Measurements from ENCODE around the gene PSG1.

DNA sequence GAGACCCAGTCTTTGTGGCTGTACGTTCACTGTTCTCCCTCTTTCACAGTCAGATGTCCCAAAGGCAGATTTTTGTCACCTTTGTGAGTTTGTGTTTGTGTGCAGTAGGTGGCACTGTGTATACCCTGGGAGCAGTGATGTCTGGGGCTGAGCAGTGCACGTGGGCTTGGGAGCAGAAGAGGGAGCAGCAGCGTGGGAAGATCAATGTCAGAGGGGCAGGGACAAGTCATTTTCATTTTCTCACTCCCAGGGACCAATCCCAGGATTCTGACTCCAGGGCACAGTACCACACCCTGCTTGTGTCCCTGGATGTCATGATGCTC lies 40.2 kb upstream of the PSG1 start:
- TF ChIP-seq, protein P1, sequence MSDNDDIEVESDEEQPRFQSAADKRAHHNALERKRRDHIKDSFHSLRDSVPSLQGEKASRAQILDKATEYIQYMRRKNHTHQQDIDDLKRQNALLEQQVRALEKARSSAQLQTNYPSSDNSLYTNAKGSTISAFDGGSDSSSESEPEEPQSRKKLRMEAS (IDR thresholded peaks at IDR 0.05) = no peak
- TF ChIP-seq, protein P2, sequence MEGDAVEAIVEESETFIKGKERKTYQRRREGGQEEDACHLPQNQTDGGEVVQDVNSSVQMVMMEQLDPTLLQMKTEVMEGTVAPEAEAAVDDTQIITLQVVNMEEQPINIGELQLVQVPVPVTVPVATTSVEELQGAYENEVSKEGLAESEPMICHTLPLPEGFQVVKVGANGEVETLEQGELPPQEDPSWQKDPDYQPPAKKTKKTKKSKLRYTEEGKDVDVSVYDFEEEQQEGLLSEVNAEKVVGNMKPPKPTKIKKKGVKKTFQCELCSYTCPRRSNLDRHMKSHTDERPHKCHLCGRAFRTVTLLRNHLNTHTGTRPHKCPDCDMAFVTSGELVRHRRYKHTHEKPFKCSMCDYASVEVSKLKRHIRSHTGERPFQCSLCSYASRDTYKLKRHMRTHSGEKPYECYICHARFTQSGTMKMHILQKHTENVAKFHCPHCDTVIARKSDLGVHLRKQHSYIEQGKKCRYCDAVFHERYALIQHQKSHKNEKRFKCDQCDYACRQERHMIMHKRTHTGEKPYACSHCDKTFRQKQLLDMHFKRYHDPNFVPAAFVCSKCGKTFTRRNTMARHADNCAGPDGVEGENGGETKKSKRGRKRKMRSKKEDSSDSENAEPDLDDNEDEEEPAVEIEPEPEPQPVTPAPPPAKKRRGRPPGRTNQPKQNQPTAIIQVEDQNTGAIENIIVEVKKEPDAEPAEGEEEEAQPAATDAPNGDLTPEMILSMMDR (IDR thresholded peaks at IDR 0.05; ENCODE audit: low read depth, low read length, missing input control) = no peak
- TF ChIP-seq YY1 (IDR thresholded peaks at IDR 0.05) (no peak), EGR1 (IDR thresholded peaks at IDR 0.05; ENCODE audit: low read depth in 2 of 2) (no peak), SP1 (IDR thresholded peaks at IDR 0.05) (no peak), TAF1 (conservative IDR thresholded peaks at IDR 0.05) (no peak), GABPA (IDR thresholded peaks at IDR 0.05 in 1 of 2, conservative IDR thresholded peaks at IDR 0.05 in 1 of 2) (no peak), RAD21 (IDR thresholded peaks at IDR 0.05) (no peak), RXRA (IDR thresholded peaks at IDR 0.05) (no peak)
- TF ChIP-seq, protein P3, sequence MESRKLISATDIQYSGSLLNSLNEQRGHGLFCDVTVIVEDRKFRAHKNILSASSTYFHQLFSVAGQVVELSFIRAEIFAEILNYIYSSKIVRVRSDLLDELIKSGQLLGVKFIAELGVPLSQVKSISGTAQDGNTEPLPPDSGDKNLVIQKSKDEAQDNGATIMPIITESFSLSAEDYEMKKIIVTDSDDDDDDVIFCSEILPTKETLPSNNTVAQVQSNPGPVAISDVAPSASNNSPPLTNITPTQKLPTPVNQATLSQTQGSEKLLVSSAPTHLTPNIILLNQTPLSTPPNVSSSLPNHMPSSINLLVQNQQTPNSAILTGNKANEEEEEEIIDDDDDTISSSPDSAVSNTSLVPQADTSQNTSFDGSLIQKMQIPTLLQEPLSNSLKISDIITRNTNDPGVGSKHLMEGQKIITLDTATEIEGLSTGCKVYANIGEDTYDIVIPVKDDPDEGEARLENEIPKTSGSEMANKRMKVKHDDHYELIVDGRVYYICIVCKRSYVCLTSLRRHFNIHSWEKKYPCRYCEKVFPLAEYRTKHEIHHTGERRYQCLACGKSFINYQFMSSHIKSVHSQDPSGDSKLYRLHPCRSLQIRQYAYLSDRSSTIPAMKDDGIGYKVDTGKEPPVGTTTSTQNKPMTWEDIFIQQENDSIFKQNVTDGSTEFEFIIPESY (IDR thresholded peaks at IDR 0.05) = no peak
- TF ChIP-seq, protein P4, sequence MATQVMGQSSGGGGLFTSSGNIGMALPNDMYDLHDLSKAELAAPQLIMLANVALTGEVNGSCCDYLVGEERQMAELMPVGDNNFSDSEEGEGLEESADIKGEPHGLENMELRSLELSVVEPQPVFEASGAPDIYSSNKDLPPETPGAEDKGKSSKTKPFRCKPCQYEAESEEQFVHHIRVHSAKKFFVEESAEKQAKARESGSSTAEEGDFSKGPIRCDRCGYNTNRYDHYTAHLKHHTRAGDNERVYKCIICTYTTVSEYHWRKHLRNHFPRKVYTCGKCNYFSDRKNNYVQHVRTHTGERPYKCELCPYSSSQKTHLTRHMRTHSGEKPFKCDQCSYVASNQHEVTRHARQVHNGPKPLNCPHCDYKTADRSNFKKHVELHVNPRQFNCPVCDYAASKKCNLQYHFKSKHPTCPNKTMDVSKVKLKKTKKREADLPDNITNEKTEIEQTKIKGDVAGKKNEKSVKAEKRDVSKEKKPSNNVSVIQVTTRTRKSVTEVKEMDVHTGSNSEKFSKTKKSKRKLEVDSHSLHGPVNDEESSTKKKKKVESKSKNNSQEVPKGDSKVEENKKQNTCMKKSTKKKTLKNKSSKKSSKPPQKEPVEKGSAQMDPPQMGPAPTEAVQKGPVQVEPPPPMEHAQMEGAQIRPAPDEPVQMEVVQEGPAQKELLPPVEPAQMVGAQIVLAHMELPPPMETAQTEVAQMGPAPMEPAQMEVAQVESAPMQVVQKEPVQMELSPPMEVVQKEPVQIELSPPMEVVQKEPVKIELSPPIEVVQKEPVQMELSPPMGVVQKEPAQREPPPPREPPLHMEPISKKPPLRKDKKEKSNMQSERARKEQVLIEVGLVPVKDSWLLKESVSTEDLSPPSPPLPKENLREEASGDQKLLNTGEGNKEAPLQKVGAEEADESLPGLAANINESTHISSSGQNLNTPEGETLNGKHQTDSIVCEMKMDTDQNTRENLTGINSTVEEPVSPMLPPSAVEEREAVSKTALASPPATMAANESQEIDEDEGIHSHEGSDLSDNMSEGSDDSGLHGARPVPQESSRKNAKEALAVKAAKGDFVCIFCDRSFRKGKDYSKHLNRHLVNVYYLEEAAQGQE (IDR thresholded peaks at IDR 0.05) = no peak

All from liver (tissue), 3 donors.